ENCODE results near the gene DBP.

- TF ChIP-seq CTCF (conservative IDR thresholded peaks at IDR 0.05; ENCODE audit: low read length) (peak; percentile 96), EZH2phosphoT487 (IDR thresholded peaks at IDR 0.05; ENCODE audit: borderline replicate concordance) (no peak)
Observed at GRCh38 chr19:48588670-48589401, 48.3 kb downstream of the DBP start.

Data from Loucy (cell line).